HEK293 (cell line): ENCODE data around the gene ZNF284.
A peak's percentile ranks its signal among the peaks of the same experiment; 100 is the strongest.

ENCODE experiments used
- CTCF ChIA-PET: fragments of 350-600 bp; formaldehyde crosslinking; extraction: SDS; loops from one replicate; lab custom pipeline; 2021; ENCODE audit warnings: antibody characterized with exemption; lab: Yijun Ruan, JAX
- POLR2A ChIA-PET: fragments of 300-600 bp; formaldehyde crosslinking; extraction: SDS; loops from one replicate; lab custom pipeline; 2020; ENCODE audit warnings: antibody characterized with exemption, inconsistent platforms; lab: Yijun Ruan, JAX
- H3K27ac ChIP-seq: fragments of 200-500 bp; sonication (Bioruptor generic); 2 replicates; pipeline ENCODE4 v1.5.1; 2014; ENCODE audit warnings: low read depth, low read length, control low read depth, inconsistent platforms; ENCODE audit errors: extremely low read depth
- H3K36me3 ChIP-seq, 2 experiments: fragments of 200-500 bp in 1 of 2; sonication (Bioruptor generic) in 1 of 2; 1 replicate in 1 of 2; 2 replicates in 1 of 2; pipeline ENCODE4 v1.5.1; 2014 to 2017; ENCODE audit warnings: inconsistent platforms in 2 of 2, low read length in 2 of 2; ENCODE audit not compliant: control insufficient read depth in 2 of 2, insufficient read depth in 1 of 2
- H3K4me1 ChIP-seq: fragments of 200-500 bp; sonication (Bioruptor generic); 2 replicates; pipeline ENCODE4 v1.5.1; 2014; ENCODE audit warnings: mild to moderate bottlenecking, low read length, inconsistent platforms; ENCODE audit not compliant: control insufficient read depth, insufficient read depth
- H3K4me3 ChIP-seq: 2 replicates; pipeline ENCODE4 v1.5.1; 2011; ENCODE audit warnings: low read depth, mild to moderate bottlenecking, control low read depth, low read length, moderate library complexity
- H3K9me3 ChIP-seq: fragments of 200-500 bp; sonication (Bioruptor generic); 2 replicates; pipeline ENCODE4 v1.5.1; 2014; ENCODE audit warnings: low read depth, low read length, inconsistent platforms; ENCODE audit not compliant: control insufficient read depth, insufficient read depth
- PRDM4 ChIP-seq: fragments of 450-650 bp; formaldehyde crosslinking; IDR thresholded peaks from 2 replicates; pipeline ENCODE4 v1.5.1; 2017; ENCODE audit warnings: missing biosample characterization, missing genetic modification characterization
- SCRT1 ChIP-seq: fragments of 450-650 bp; formaldehyde crosslinking; IDR thresholded peaks from 2 replicates; pipeline ENCODE4 v1.5.1; 2016; ENCODE audit warnings: missing biosample characterization, missing genetic modification characterization, borderline replicate concordance
- SCRT2 ChIP-seq: fragments of 450-650 bp; formaldehyde crosslinking; IDR thresholded peaks from 2 replicates; pipeline ENCODE4 v1.5.1; 2016; ENCODE audit warnings: missing biosample characterization, missing genetic modification characterization
- SP7 ChIP-seq: fragments of 450-650 bp; formaldehyde crosslinking; IDR thresholded peaks from 2 replicates; pipeline ENCODE4 v1.5.1; 2016; ENCODE audit warnings: missing biosample characterization, missing genetic modification characterization
- ZFP37 ChIP-seq: fragments of 450-650 bp; formaldehyde crosslinking; IDR thresholded peaks from 2 replicates; pipeline ENCODE4 v1.5.1; 2016; ENCODE audit warnings: missing biosample characterization, missing genetic modification characterization
- ZFP69B ChIP-seq: fragments of 450-650 bp; formaldehyde crosslinking; IDR thresholded peaks from 2 replicates; pipeline ENCODE4 v1.5.1; 2016; ENCODE audit warnings: missing biosample characterization, missing genetic modification characterization
- ZNF211 ChIP-seq: fragments of 450-650 bp; formaldehyde crosslinking; IDR thresholded peaks from 2 replicates; pipeline ENCODE4 v1.5.1; 2016; ENCODE audit warnings: low read depth, missing biosample characterization, missing genetic modification characterization
- ZNF354C ChIP-seq: fragments of 450-650 bp; formaldehyde crosslinking; IDR thresholded peaks from 2 replicates; pipeline ENCODE4 v1.5.1; 2016; ENCODE audit warnings: missing biosample characterization, missing genetic modification characterization, low read depth, borderline replicate concordance
- ZNF37A ChIP-seq: fragments of 450-650 bp; IDR thresholded peaks from 2 replicates; pipeline ENCODE4 v1.5.1; 2018; ENCODE audit warnings: missing biosample characterization, missing genetic modification characterization
- ZNF423 ChIP-seq: fragments of 450-650 bp; formaldehyde crosslinking; IDR thresholded peaks from 2 replicates; pipeline ENCODE4 v1.5.1; 2016; ENCODE audit warnings: missing biosample characterization, missing genetic modification characterization
- ZNF623 ChIP-seq: fragments of 450-650 bp; formaldehyde crosslinking; IDR thresholded peaks from 2 replicates; pipeline ENCODE4 v1.5.1; 2016; ENCODE audit warnings: missing biosample characterization, missing genetic modification characterization
- ZNF654 ChIP-seq: fragments of 450-650 bp; formaldehyde crosslinking; IDR thresholded peaks from 2 replicates; pipeline ENCODE4 v1.5.1; 2016; ENCODE audit warnings: low read depth, missing biosample characterization, missing genetic modification characterization
- ZNF677 ChIP-seq: fragments of 450-650 bp; IDR thresholded peaks from 2 replicates; pipeline ENCODE4 v1.5.0; 2018; ENCODE audit warnings: missing biosample characterization, mild to moderate bottlenecking, missing genetic modification characterization, moderate library complexity
- ZNF76 ChIP-seq: fragments of 450-650 bp; formaldehyde crosslinking; IDR thresholded peaks from 2 replicates; pipeline ENCODE4; 2016; ENCODE audit warnings: low read depth, missing biosample characterization, missing genetic modification characterization, borderline replicate concordance
- ZNF830 ChIP-seq: fragments of 450-650 bp; IDR thresholded peaks from 2 replicates; pipeline ENCODE4 v1.5.0; 2018; ENCODE audit warnings: missing biosample characterization, missing genetic modification characterization, low read depth, mild to moderate bottlenecking, moderate library complexity
- ZSCAN16 ChIP-seq: fragments of 450-650 bp; formaldehyde crosslinking; IDR thresholded peaks from 2 replicates; pipeline ENCODE4 v1.5.1; 2016; ENCODE audit warnings: missing biosample characterization, missing genetic modification characterization
- TF ChIP-seq, protein P1 (sequence below): fragments of 450-650 bp; formaldehyde crosslinking; IDR thresholded peaks from 2 replicates; pipeline ENCODE4 v1.5.1; 2016; ENCODE audit warnings: missing biosample characterization, missing genetic modification characterization

ZNF284 gene

GRCh38 chr19:44051650-44052402 lies 20.1 kb upstream of the ZNF284 start, which contains the start of gene ZNF223 (continued):
- TF ChIP-seq PRDM4 = peak; percentile 31; the same call in 1 of the 2 replicates
- no peak for TF ChIP-seq ZFP69B (tag by site-specific recombination)
- TF ChIP-seq ZNF623 = peak; percentile 21; the same call in 1 of the 2 replicates
- TF ChIP-seq, protein P1, sequence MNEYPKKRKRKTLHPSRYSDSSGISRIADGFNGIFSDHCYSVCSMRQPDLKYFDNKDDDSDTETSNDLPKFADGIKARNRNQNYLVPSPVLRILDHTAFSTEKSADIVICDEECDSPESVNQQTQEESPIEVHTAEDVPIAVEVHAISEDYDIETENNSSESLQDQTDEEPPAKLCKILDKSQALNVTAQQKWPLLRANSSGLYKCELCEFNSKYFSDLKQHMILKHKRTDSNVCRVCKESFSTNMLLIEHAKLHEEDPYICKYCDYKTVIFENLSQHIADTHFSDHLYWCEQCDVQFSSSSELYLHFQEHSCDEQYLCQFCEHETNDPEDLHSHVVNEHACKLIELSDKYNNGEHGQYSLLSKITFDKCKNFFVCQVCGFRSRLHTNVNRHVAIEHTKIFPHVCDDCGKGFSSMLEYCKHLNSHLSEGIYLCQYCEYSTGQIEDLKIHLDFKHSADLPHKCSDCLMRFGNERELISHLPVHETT (tag by site-specific recombination) = peak; percentile 81
- TF ChIP-seq ZNF423 (tag by site-specific recombination) = peak; percentile 16; the same call in 1 of the 2 replicates
- peak; percentile 100 for TF ChIP-seq ZNF76 (tag by site-specific recombination)
- peak; percentile 67 for TF ChIP-seq ZFP37 (tag by site-specific recombination)
- peak; percentile 78 for TF ChIP-seq SP7 (tag by site-specific recombination)

DNA sequence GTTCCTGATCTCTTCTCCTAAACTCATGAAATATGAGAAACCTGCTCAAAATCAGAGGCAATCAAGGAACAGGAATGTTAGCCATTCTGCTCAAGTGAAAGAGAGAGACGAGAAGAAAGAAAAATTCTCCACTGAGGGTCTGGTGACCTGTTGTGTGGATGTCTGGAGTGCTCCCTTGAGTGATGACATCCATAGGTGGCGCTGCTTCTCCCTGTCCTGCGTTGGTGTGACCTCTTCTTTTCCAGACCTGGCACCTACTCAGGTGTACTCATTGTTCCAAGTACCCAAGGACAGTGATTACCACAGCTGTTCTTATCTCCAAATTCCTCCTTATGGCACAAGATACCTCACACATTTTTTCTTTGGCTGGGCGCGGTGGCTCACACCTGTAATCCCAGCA lies 16.1 kb upstream of the ZNF284 start:
- CTCF ChIA-PET = interaction anchor here (0.6 kb wide), 1 partner anchor 135 kb away, joined by 3 read pairs; no protein-coding TSS in a partner anchor
- H3K9me3 ChIP-seq = peaks cover 4% of the 10 kb centered on the region
- 0 out of 2 replicates have a peak, but pooled peaks have one; percentile 2 for TF ChIP-seq ZNF654 (tag by site-specific recombination)
- no peak for TF ChIP-seq ZNF211 (tag by site-specific recombination)
- no peak for TF ChIP-seq ZNF830 (tag by site-specific recombination)
- TF ChIP-seq ZNF677 (tag by site-specific recombination) = no peak
- TF ChIP-seq, all 188 proteins: peak for 1
- POLR2A ChIA-PET = no interaction called here
- Histone ChIP-seq H3K27ac (no peak overlapping the region), H3K4me3 (no peak overlapping the region), H3K36me3 (peaks cover 53 to 70% of the 10 kb centered on the region in 2 experiments), H3K4me1 (peaks cover 14% of the 10 kb centered on the region)

- TF ChIP-seq ZNF354C (no peak), ZFP69B (tag by site-specific recombination) (no peak), ZNF37A (tag by site-specific recombination) (no peak)
- CTCF ChIA-PET = interaction anchor here (0.6 to 1.0 kb wide), 2 partner anchors 35 to 192 kb away, joined by 3 to 4 read pairs; no protein-coding TSS in a partner anchor
- POLR2A ChIA-PET = no interaction called here
- Histone ChIP-seq H3K9me3 (peaks cover 4% of the 10 kb centered on the region), H3K36me3 (peaks cover 86 to 99% of the 10 kb centered on the region in 2 experiments), H3K4me3 (no peak overlapping the region), H3K4me1 (no peaks in the 10 kb centered on the region), H3K27ac (no peak overlapping the region)
Observed at GRCh38 chr19:44059229-44059628, 12.7 kb upstream of the ZNF284 start.

DNA sequence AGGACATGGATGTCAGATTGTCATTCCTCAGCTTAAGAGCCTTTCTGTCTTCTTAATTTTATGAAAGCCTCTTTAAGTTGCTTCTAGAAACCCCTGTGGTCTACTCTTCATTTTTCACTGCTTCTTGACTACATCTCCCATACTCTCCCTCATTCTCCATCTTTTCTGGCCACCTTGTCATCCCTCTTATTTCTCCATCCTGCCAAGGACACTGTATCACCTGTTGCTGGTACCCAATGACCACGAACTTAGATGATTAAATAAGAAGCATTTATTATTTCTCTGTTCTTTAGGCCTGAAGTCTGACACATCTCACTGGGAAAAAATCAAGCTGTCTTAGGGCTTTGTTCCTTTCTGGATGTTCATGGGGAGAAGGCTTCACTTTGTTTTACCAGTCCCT lies 10.9 kb upstream of the ZNF284 start:
- no peak overlapping the region for H3K27ac ChIP-seq
- POLR2A ChIA-PET = no interaction called here
- no peak for TF ChIP-seq ZSCAN16 (tag by site-specific recombination)
- peak; percentile 96 for TF ChIP-seq SCRT2 (tag by site-specific recombination)
- TF ChIP-seq SCRT1 = peak; percentile 85
- H3K4me1 ChIP-seq = no peaks in the 10 kb centered on the region
- peaks cover 13% of the 10 kb centered on the region for H3K9me3 ChIP-seq
- CTCF ChIA-PET = no interaction called here
- no peak overlapping the region for H3K4me3 ChIP-seq
- peaks cover 85 to 99% of the 10 kb centered on the region in 2 experiments for H3K36me3 ChIP-seq
